ENCODE data around the gene PCDHB3.
"Not testable (repeated sequence)": the region's sequence is repeated elsewhere in the genome, so short reads cannot be mapped to it uniquely, and the experiment has no call there.

- not testable (repeated sequence) for TF ChIP-seq SUZ12 (IDR thresholded peaks at IDR 0.05; ENCODE audit: extremely low read depth, insufficient read depth, insufficient read length); ZNF274 (IDR thresholded peaks at IDR 0.05; ENCODE audit: low read depth, low read length); YY1 (IDR thresholded peaks at IDR 0.05; ENCODE audit: insufficient read depth, insufficient read length)
These were observed 4.1 kb upstream of the PCDHB3 start for GRCh38 chr5:141096181-141096580.

Data from NT2/D1 (cell line).